HG03103 (cell line): ENCODE results near the gene SLC8A3.

Experiments
- ATAC-seq: cut with Tn5 transposase; IDR thresholded peaks from one replicate; pipeline ENCODE4 v1.9.1; 2021; ENCODE audit warnings: low read depth; ENCODE audit not compliant: unreplicated experiment

The SLC8A3 gene

GRCh38 chr14:70033116-70033515, 155.6 kb downstream of the SLC8A3 start:
- ATAC-seq, result no peak

GRCh38 chr14:70032447-70032846, 156.3 kb downstream of the SLC8A3 start:
- no peak for ATAC-seq

GRCh38 chr14:70032016-70032415, 156.7 kb downstream of the SLC8A3 start:
- no peak for ATAC-seq

- no peak for ATAC-seq
These were observed 159.2 kb downstream of the SLC8A3 start for GRCh38 chr14:70029296-70030132.

GRCh38 chr14:70027785-70028428, 160.8 kb downstream of the SLC8A3 start:
- ATAC-seq, result no peak

- no peak for ATAC-seq
These were observed 164.9 kb downstream of the SLC8A3 start for GRCh38 chr14:70023871-70024270.

- ATAC-seq, result no peak
These were observed 165.8 kb downstream of the SLC8A3 start for GRCh38 chr14:70022771-70023445.

- ATAC-seq, result no peak
These were observed 167.1 kb downstream of the SLC8A3 start for GRCh38 chr14:70021548-70022220.

GRCh38 chr14:70020352-70021170, 168.2 kb downstream of the SLC8A3 start:
- no peak for ATAC-seq

- ATAC-seq, result no peak
These were observed 169.1 kb downstream of the SLC8A3 start for GRCh38 chr14:70019695-70020094.

- no peak for ATAC-seq
These were observed 170.0 kb downstream of the SLC8A3 start for GRCh38 chr14:70018713-70019211.

GRCh38 chr14:70018230-70018629, 170.5 kb downstream of the SLC8A3 start:
- ATAC-seq, result no peak

GRCh38 chr14:70014406-70015095, 174.2 kb downstream of the SLC8A3 start:
- ATAC-seq, result no peak

- ATAC-seq, result no peak
These were observed 175.4 kb downstream of the SLC8A3 start for GRCh38 chr14:70013271-70013873.

GRCh38 chr14:70011708-70012107, 177.0 kb downstream of the SLC8A3 start:
- ATAC-seq, result no peak

GRCh38 chr14:70011098-70011497, 177.7 kb downstream of the SLC8A3 start:
- ATAC-seq, result no peak

- no peak for ATAC-seq
These were observed 178.8 kb downstream of the SLC8A3 start for GRCh38 chr14:70009961-70010360.

GRCh38 chr14:70008284-70009262, 180.2 kb downstream of the SLC8A3 start:
- ATAC-seq, result no peak
